ENCODE results near the gene RBM43. TPM values are rescaled to one million over a fixed set of nuclear protein-coding genes. Genes with fewer than 3 reads are reported as not detected.

RBM43 gene
- total RNA-seq, 1 donor from 2014 or later, result 7.2 TPM

GRCh38 chr2:151277067-151277466 lies 15.4 kb upstream of the RBM43 start:
- Mint-ChIP-seq H3K27ac (no peak overlapping the region), H3K27me3 (ENCODE audit: low read depth) (no peaks in the 10 kb centered on the region), H3K36me3 (peaks cover 42% of the 10 kb centered on the region), H3K9me3 (peaks cover 7% of the 10 kb centered on the region), H3K4me3 (no peak overlapping the region), H3K4me1 (peaks cover 4% of the 10 kb centered on the region)
- DNase-seq (ENCODE audit: low spot score in 2 of 2, unreplicated experiment in 2 of 2), result no peak
- TF ChIP-seq CTCF (IDR thresholded peaks at IDR 0.05; ENCODE audit: unreplicated experiment), result no peak

- Mint-ChIP-seq H3K9me3 (peaks cover 7% of the 10 kb centered on the region), H3K27ac (no peak overlapping the region), H3K4me3 (no peak overlapping the region), H3K36me3 (peaks cover 41% of the 10 kb centered on the region), H3K27me3 (ENCODE audit: low read depth) (no peaks in the 10 kb centered on the region), H3K4me1 (peaks cover 4% of the 10 kb centered on the region)
- no peak for DNase-seq (ENCODE audit: low spot score in 2 of 2, unreplicated experiment in 2 of 2)
- TF ChIP-seq CTCF (IDR thresholded peaks at IDR 0.05; ENCODE audit: unreplicated experiment), result no peak
Measured at GRCh38 chr2:151275291-151275690, 13.6 kb upstream of the RBM43 start.

- Mint-ChIP-seq H3K27ac (no peak overlapping the region), H3K27me3 (ENCODE audit: low read depth) (no peaks in the 10 kb centered on the region), H3K9me3 (peaks cover 17% of the 10 kb centered on the region), H3K4me3 (no peak overlapping the region), H3K4me1 (peaks cover 2% of the 10 kb centered on the region), H3K36me3 (peaks cover 40% of the 10 kb centered on the region)
- TF ChIP-seq CTCF (IDR thresholded peaks at IDR 0.05; ENCODE audit: unreplicated experiment), result no peak
- no peak for DNase-seq (ENCODE audit: low spot score in 2 of 2, unreplicated experiment in 2 of 2)
Measured at GRCh38 chr2:151271824-151272223, 10.2 kb upstream of the RBM43 start.

- TF ChIP-seq CTCF (IDR thresholded peaks at IDR 0.05; ENCODE audit: unreplicated experiment), result no peak
- no peak for DNase-seq (ENCODE audit: low spot score in 2 of 2, unreplicated experiment in 2 of 2)
- no peaks in the 10 kb centered on the region for H3K4me1 Mint-ChIP-seq
- peaks cover 27% of the 10 kb centered on the region for H3K36me3 Mint-ChIP-seq
- no peak overlapping the region for H3K27ac Mint-ChIP-seq
- H3K4me3 Mint-ChIP-seq, result no peak overlapping the region
- H3K9me3 Mint-ChIP-seq, result peaks cover 19% of the 10 kb centered on the region
- no peaks in the 10 kb centered on the region for H3K27me3 Mint-ChIP-seq (ENCODE audit: low read depth)
Measured at GRCh38 chr2:151269798-151270568, 8.3 kb upstream of the RBM43 start.

- TF ChIP-seq CTCF (IDR thresholded peaks at IDR 0.05; ENCODE audit: unreplicated experiment), result no peak
- H3K4me1 Mint-ChIP-seq, result no peaks in the 10 kb centered on the region
- H3K27ac Mint-ChIP-seq, result no peak overlapping the region
- DNase-seq (ENCODE audit: low spot score in 2 of 2, unreplicated experiment in 2 of 2), result no peak
- H3K4me3 Mint-ChIP-seq, result no peak overlapping the region
- H3K9me3 Mint-ChIP-seq, result peaks cover 19% of the 10 kb centered on the region
- H3K36me3 Mint-ChIP-seq, result peaks cover 21% of the 10 kb centered on the region
- H3K27me3 Mint-ChIP-seq (ENCODE audit: low read depth), result no peaks in the 10 kb centered on the region
Measured at GRCh38 chr2:151268085-151268484, 6.4 kb upstream of the RBM43 start.

Measured in mesothelial cell of epicardium (in vitro differentiated cells).